ENCODE measurements around the gene NTF4.

DNA sequence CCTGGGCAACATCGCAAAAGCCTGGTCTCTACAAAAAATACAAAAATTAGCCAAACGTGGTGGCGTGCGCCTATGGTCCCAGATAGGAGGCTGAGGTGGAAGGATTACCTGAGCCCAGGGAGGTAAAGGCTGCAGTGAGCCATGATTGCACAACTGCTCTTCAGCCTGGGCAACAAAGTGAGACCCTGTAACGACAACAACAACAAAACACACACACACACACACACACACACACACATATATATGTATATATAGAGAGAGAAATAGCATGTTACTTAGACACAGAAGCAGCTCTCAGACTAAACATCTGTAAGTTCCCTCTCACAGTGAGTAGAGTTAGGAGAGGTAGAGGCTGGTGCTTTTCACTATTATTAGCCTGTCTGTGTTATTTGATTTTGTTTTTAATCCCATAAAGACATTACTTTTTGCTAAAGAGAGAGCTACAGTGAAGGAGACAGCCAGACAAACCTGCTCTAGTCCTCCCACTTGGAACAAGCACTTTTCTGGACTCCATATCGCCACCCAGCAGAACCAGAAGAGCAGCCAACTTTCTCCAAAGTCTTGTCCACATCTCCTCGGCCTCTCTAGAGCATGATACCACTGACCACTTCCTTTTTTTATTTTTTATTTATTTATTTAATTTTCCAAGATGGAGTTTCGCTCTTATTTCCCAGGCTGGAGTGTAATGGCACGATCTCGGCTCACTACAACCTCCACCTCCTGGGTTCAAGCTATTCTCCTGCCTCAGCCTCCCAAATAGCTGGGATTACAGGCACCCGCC lies 46.8 kb upstream of the NTF4 start:
- TF ChIP-seq CTCF (IDR thresholded peaks at IDR 0.05) (no peak), NR3C1 (CRISPR knock-in tag; conservative IDR thresholded peaks at IDR 0.05; ENCODE audit: low read depth) (no peak), EMX1 (CRISPR knock-in tag; IDR thresholded peaks at IDR 0.05) (no peak), FOXJ3 (CRISPR knock-in tag; IDR thresholded peaks at IDR 0.05; ENCODE audit: borderline replicate concordance) (no peak), MAX (CRISPR knock-in tag; IDR thresholded peaks at IDR 0.05) (no peak), ZNF512 (CRISPR knock-in tag; IDR thresholded peaks at IDR 0.05; ENCODE audit: borderline replicate concordance) (no peak), TEAD4 (CRISPR knock-in tag; IDR thresholded peaks at IDR 0.05) (no peak), NFATC4 (CRISPR knock-in tag; IDR thresholded peaks at IDR 0.05) (no peak), IRF2 (CRISPR knock-in tag; IDR thresholded peaks at IDR 0.05; ENCODE audit: borderline replicate concordance, low read depth) (no peak)
